Smooth muscle cell (in vitro differentiated cells): ENCODE measurements around the gene FAM131C. TPM values are rescaled to one million over a fixed set of nuclear protein-coding genes. Genes with fewer than 3 reads are reported as not detected.

Experiments
- DNase-seq: peaks from one replicate; lab custom pipeline; 2025; ENCODE audit not compliant: unreplicated experiment; lab: John Stamatoyannopoulos, UW
- H2AFZ ChIP-seq: fragments of 200-600 bp; sonication (generic); 2 replicates; pipeline ENCODE4 v1.6.0; 2016; ENCODE audit warnings: antibody characterized with exemption, low read depth, mild to moderate bottlenecking
- H3F3A ChIP-seq: fragments of 200-600 bp; sonication (generic); 2 replicates; pipeline ENCODE4 v1.6.0; 2017; ENCODE audit warnings: antibody characterized with exemption, low read depth
- H3K27ac ChIP-seq: fragments of 200-600 bp; sonication (generic); 2 replicates; pipeline ENCODE4 v1.5.1; 2016; ENCODE audit warnings: low read depth, mild to moderate bottlenecking
- H3K27me3 ChIP-seq: fragments of 200-600 bp; sonication (generic); 2 replicates; pipeline ENCODE4 v1.6.1; 2016; ENCODE audit warnings: low read depth, mild to moderate bottlenecking
- H3K36me3 ChIP-seq: fragments of 200-600 bp; sonication (generic); 2 replicates; pipeline ENCODE4 v1.5.1; 2016; ENCODE audit warnings: low read depth
- H3K4me1 ChIP-seq: fragments of 200-600 bp; sonication (generic); 2 replicates; pipeline ENCODE4 v1.5.1; 2016; ENCODE audit warnings: low read depth
- H3K4me2 ChIP-seq: fragments of 200-600 bp; sonication (generic); 2 replicates; pipeline ENCODE4 v1.6.0; 2016; ENCODE audit warnings: mild to moderate bottlenecking
- H3K4me3 ChIP-seq: fragments of 200-600 bp; sonication (generic); 2 replicates; pipeline ENCODE4 v1.5.1; 2016; ENCODE audit warnings: mild to moderate bottlenecking
- H3K79me2 ChIP-seq: fragments of 200-600 bp; sonication (generic); 2 replicates; pipeline ENCODE4 v1.6.0; 2016; ENCODE audit warnings: low read depth, mild to moderate bottlenecking
- H3K9ac ChIP-seq: fragments of 200-600 bp; sonication (generic); 2 replicates; pipeline ENCODE4 v1.6.0; 2016; ENCODE audit warnings: low read depth
- H3K9me3 ChIP-seq: fragments of 200-600 bp; sonication (generic); replicated peaks from 2 replicates; pipeline ENCODE4 v1.5.1; 2016; ENCODE audit warnings: low read depth
- H4K20me1 ChIP-seq: fragments of 200-600 bp; sonication (generic); 2 replicates; pipeline ENCODE4 v1.6.0; 2016; ENCODE audit warnings: low read depth
- CTCF ChIP-seq: fragments of 200-600 bp; sonication (generic); IDR thresholded peaks from 2 replicates; pipeline ENCODE4 v1.5.1; 2017; ENCODE audit warnings: borderline replicate concordance, mild to moderate bottlenecking, antibody characterized with exemption; ENCODE audit not compliant: insufficient read depth, poor library complexity, severe bottlenecking
- WGBS: methylation state at CpG from one replicate; pipeline ENCODE4 v1.1.7; 2016; ENCODE audit warnings: low lambda C conversion rate; 5-methylcytosine and 5-hydroxymethylcytosine counted together
- polyA plus RNA-seq: library from polyadenylated mRNA; unstranded; fragments of >200 nt; fragmentation: Nextera tagmentation; extraction: Ambion mirVana; gene quantifications from 2 replicates; pipeline ENCODE4 v1.2.1, GENCODE V29; 2016
- total RNA-seq: library from RNA; depleted of rRNA; stranded (reverse); fragments of >200 nt; gene quantifications from 2 replicates; pipeline ENCODE4 v1.2.3, GENCODE V29; 2014

Gene FAM131C
- total and polyA plus RNA-seq, 2 experiments from 2014 or later: 1.4 to 1.5 TPM

- H2AFZ ChIP-seq: no peak overlapping the region
- DNase-seq: no peak
- no peak overlapping the region for H3K4me3 ChIP-seq
- H3K79me2 ChIP-seq: no peaks in the 10 kb centered on the region
- H3K9ac ChIP-seq: no peak overlapping the region
- no peak overlapping the region for H3K27ac ChIP-seq
- H3K4me2 ChIP-seq: no peak overlapping the region
- TF ChIP-seq CTCF: no peak
- 84% methylated on average over 4 of the region's 4 CpGs for WGBS
- H3K27me3 ChIP-seq: no peaks in the 10 kb centered on the region
- no peaks in the 10 kb centered on the region for H3F3A ChIP-seq
- no peaks in the 10 kb centered on the region for H3K36me3 ChIP-seq
- no peaks in the 10 kb centered on the region for H3K9me3 ChIP-seq
- no peaks in the 10 kb centered on the region for H4K20me1 ChIP-seq
- H3K4me1 ChIP-seq: peaks cover 12% of the 10 kb centered on the region
Measured at GRCh38 chr1:16066245-16066644, 7.2 kb downstream of the FAM131C start.

- Histone ChIP-seq H4K20me1 (no peaks in the 10 kb centered on the region), H3K9ac (no peak overlapping the region), H3K79me2 (no peaks in the 10 kb centered on the region), H3K4me1 (peaks cover 12% of the 10 kb centered on the region), H3K9me3 (no peaks in the 10 kb centered on the region), H3K27ac (no peak overlapping the region), H3F3A (no peaks in the 10 kb centered on the region), H3K27me3 (no peaks in the 10 kb centered on the region), H3K4me3 (no peak overlapping the region), H3K36me3 (no peaks in the 10 kb centered on the region), H2AFZ (no peak overlapping the region), H3K4me2 (no peak overlapping the region)
- TF ChIP-seq CTCF: no peak
- WGBS: 60% methylated on average over 8 of the region's 8 CpGs
- no peak for DNase-seq
Measured at GRCh38 chr1:16065269-16065576, 8.2 kb downstream of the FAM131C start.

GRCh38 chr1:16064536-16065268 lies 8.7 kb downstream of the FAM131C start:
- Histone ChIP-seq H3K36me3 (no peaks in the 10 kb centered on the region), H3K4me1 (peaks cover 12% of the 10 kb centered on the region), H4K20me1 (no peaks in the 10 kb centered on the region), H3K9me3 (no peaks in the 10 kb centered on the region), H3K27me3 (no peaks in the 10 kb centered on the region), H3K4me2 (no peak overlapping the region), H2AFZ (no peak overlapping the region), H3K79me2 (no peaks in the 10 kb centered on the region), H3K9ac (no peak overlapping the region), H3K4me3 (no peak overlapping the region), H3F3A (no peaks in the 10 kb centered on the region), H3K27ac (no peak overlapping the region)
- no peak for DNase-seq
- WGBS: 79% methylated on average over 13 of the region's 13 CpGs
- no peak for TF ChIP-seq CTCF

- H3K9ac ChIP-seq: no peak overlapping the region
- no peak overlapping the region for H3K27ac ChIP-seq
- H2AFZ ChIP-seq: no peak overlapping the region
- TF ChIP-seq CTCF: no peak
- H3K4me3 ChIP-seq: no peak overlapping the region
- WGBS: 67% methylated on average over 9 of the region's 9 CpGs
- H3K36me3 ChIP-seq: no peaks in the 10 kb centered on the region
- no peaks in the 10 kb centered on the region for H3F3A ChIP-seq
- no peaks in the 10 kb centered on the region for H4K20me1 ChIP-seq
- peaks cover 12% of the 10 kb centered on the region for H3K4me1 ChIP-seq
- no peaks in the 10 kb centered on the region for H3K79me2 ChIP-seq
- no peak overlapping the region for H3K4me2 ChIP-seq
- DNase-seq: no peak
- no peaks in the 10 kb centered on the region for H3K27me3 ChIP-seq
- no peaks in the 10 kb centered on the region for H3K9me3 ChIP-seq
Measured at GRCh38 chr1:16063921-16064320, 9.5 kb downstream of the FAM131C start.
